H1 (cell line): ENCODE results near the gene SYT2. TPM values are rescaled to one million over a fixed set of nuclear protein-coding genes. Genes with fewer than 3 reads are reported as not detected.

Experiments
- JUN ChIP-seq: IDR thresholded peaks from 2 replicates; pipeline ENCODE4 v1.6.1; 2011; ENCODE audit warnings: low read depth, mild to moderate bottlenecking, improper control_type of control experiment, low read length
- RFX5 ChIP-seq: IDR thresholded peaks from 2 replicates; pipeline ENCODE4 v1.6.1; 2011; ENCODE audit warnings: low read depth, low read length, improper control_type of control experiment, borderline replicate concordance
- polyA plus RNA-seq, 7 experiments: library from polyadenylated mRNA; depleted of rRNA in 3 of 7; stranded (reverse) in 5 of 7; unstranded in 2 of 7; fragments of >200 nt in 5 of 7; fragments of 200-250 nt in 2 of 7; gene quantifications; 1 replicate in 5 of 7; 2 replicates in 1 of 7; 4 replicates in 1 of 7; pipeline versions ENCODE4 v1.2.1 to v1.2.3, GENCODE V29; 2011 to 2013; ENCODE audit warnings: missing spikeins in 2 of 7, mixed read lengths in 2 of 7
- total RNA-seq: library from RNA; stranded (reverse); fragmentation: NEBNext Ultra II Directional; extraction: Animal tissue kit (Norgen Biotek cat#: 25700); gene quantifications from 2 replicates; pipeline ENCODE4 v1.2.1, GENCODE V29; 2021

The SYT2 gene
- total and polyA plus RNA-seq, 2 of the 8 experiments (the other 6 are each of a cell fraction or from before 2014, with no cell fraction given), result 2.8 to 11.0 TPM

DNA sequence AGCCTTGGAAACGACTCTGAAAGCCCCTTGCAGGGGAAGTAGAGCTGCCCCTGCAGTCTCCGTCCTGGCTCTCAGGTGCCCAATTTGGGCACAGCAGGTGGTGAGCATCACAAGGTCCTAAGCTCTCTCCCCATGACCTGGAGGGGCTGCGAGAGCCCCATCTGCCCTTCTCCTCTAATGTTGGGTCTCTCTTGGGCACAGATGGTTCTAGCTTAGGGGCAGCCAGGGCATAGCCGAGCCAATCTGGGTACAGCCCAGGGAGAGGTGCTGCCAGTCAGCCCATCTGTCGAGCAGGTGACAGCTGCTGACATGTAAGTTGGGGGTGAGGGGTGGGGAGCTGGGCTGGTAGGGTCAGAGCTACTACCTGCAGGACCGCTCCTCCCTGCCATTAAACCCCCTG lies 50.7 kb downstream of the SYT2 start (continued):
- TF ChIP-seq JUN (no peak), RFX5 (no peak)
